PC-3 (cell line): Measurements from ENCODE around the gene OR52E5. TPM values are rescaled to one million over a fixed set of nuclear protein-coding genes. Genes with fewer than 3 reads are reported as not detected.

Source experiments
- ATAC-seq: fragments of 200-7000 bp; cut with Tn5 transposase; 2 replicates; pipeline ENCODE4 v1.9.1; 2020; ENCODE audit warnings: mild to moderate bottlenecking, moderate library complexity
- BruUV-seq: library from RNA; stranded (reverse); fragments of 400-500 nt; replicated peaks from 2 replicates; lab custom pipeline; 2021; lab: Mats Ljungman, UMichigan
- CTCF ChIA-PET: fragments of 300-600 bp; sonication (Branson Sonifier 250); formaldehyde crosslinking; loops from one replicate; lab custom pipeline; 2022; ENCODE audit warnings: antibody characterized with exemption; lab: Charles Lee
- POLR2A ChIA-PET: fragments of 300-600 bp; sonication (Branson Sonifier 250); formaldehyde crosslinking; loops from one replicate; lab custom pipeline; 2022; ENCODE audit warnings: antibody characterized with exemption; ENCODE audit not compliant: unreplicated experiment; lab: Charles Lee
- DNase-seq: peaks from one replicate; pipeline ENCODE4 v3.0.0-alpha.2; 2015
- H2AFZ ChIP-seq: fragments of 300-600 bp; sonication (generic); 2 replicates; pipeline ENCODE4 v1.6.0; 2016; ENCODE audit warnings: antibody characterized with exemption, low read length
- H3F3A ChIP-seq: fragments of 300-600 bp; sonication (generic); one replicate; pipeline ENCODE4 v1.6.0; 2017; ENCODE audit warnings: antibody characterized with exemption, low read length, control low read depth, mild to moderate bottlenecking; ENCODE audit not compliant: unreplicated experiment
- H3K27ac ChIP-seq: fragments of 300-600 bp; sonication (generic); 2 replicates; pipeline ENCODE4 v1.5.1; 2016; ENCODE audit warnings: mild to moderate bottlenecking, low read length
- H3K27me3 ChIP-seq: fragments of 300-600 bp; sonication (generic); 2 replicates; pipeline ENCODE4 v1.6.1; 2016; ENCODE audit warnings: low read length, mixed read lengths
- H3K36me3 ChIP-seq: fragments of 300-600 bp; sonication (generic); 2 replicates; pipeline ENCODE4 v1.6.1; 2016; ENCODE audit warnings: low read depth, mixed run types, low read length, mixed read lengths
- H3K4me1 ChIP-seq: fragments of 300-600 bp; sonication (generic); 2 replicates; pipeline ENCODE4 v1.5.1; 2016; ENCODE audit warnings: low read length; ENCODE audit not compliant: insufficient read depth
- H3K4me2 ChIP-seq: fragments of 300-600 bp; sonication (generic); 2 replicates; pipeline ENCODE4 v1.6.0; 2016; ENCODE audit warnings: low read length
- H3K4me3 ChIP-seq: fragments of 300-600 bp; sonication (generic); 2 replicates; pipeline ENCODE4 v1.5.1; 2016; ENCODE audit warnings: mild to moderate bottlenecking, low read length, mixed read lengths
- H3K79me2 ChIP-seq: fragments of 300-600 bp; sonication (generic); 2 replicates; pipeline ENCODE4 v1.6.1; 2017; ENCODE audit warnings: low read length, mixed read lengths
- H3K9ac ChIP-seq: fragments of 300-600 bp; sonication (generic); 2 replicates; pipeline ENCODE4 v1.6.0; 2016; ENCODE audit warnings: mild to moderate bottlenecking, low read length
- H3K9me2 ChIP-seq: fragments of 300-600 bp; sonication (generic); replicated peaks from 2 replicates; pipeline ENCODE4 v1.6.1; 2016; ENCODE audit warnings: mixed run types, low read length, mixed read lengths
- H3K9me3 ChIP-seq: fragments of 300-600 bp; sonication (generic); 2 replicates; pipeline ENCODE4 v1.6.1; 2016; ENCODE audit warnings: low read length, mixed read lengths
- H4K20me1 ChIP-seq: fragments of 300-600 bp; sonication (generic); 2 replicates; pipeline ENCODE4 v1.6.1; 2016; ENCODE audit warnings: low read length, mixed read lengths
- CTCF ChIP-seq: fragments of 300-600 bp; sonication (generic); conservative IDR thresholded peaks from 2 replicates; pipeline ENCODE4 v1.5.1; 2017; ENCODE audit warnings: antibody characterized with exemption, low read depth, mild to moderate bottlenecking, low read length
- EZH2 ChIP-seq: fragments of 300-600 bp; sonication (generic); IDR thresholded peaks from one replicate; pipeline ENCODE4 v1.6.1; 2017; ENCODE audit warnings: antibody characterized with exemption, mild to moderate bottlenecking, low read length; ENCODE audit not compliant: unreplicated experiment
- EZH2phosphoT487 ChIP-seq: fragments of 300-600 bp; sonication (generic); IDR thresholded peaks from 2 replicates; pipeline ENCODE4 v1.6.1; 2018; ENCODE audit warnings: mild to moderate bottlenecking, antibody characterized with exemption, low read length, borderline replicate concordance
- intact Hi-C: fragments of 100-400 bp; cut with micrococcal nuclease; formaldehyde crosslinking; loops from 2 replicates; pipeline ENCODE4 v1.9.0; 2023
- total RNA-seq: library from RNA; depleted of rRNA; stranded (reverse); fragments of >200 nt; gene quantifications from 2 replicates; pipeline ENCODE4 v1.2.3, GENCODE V29; 2014

Gene OR52E5
- total RNA-seq, 1 experiment from 2014 or later, result not detected

DNA sequence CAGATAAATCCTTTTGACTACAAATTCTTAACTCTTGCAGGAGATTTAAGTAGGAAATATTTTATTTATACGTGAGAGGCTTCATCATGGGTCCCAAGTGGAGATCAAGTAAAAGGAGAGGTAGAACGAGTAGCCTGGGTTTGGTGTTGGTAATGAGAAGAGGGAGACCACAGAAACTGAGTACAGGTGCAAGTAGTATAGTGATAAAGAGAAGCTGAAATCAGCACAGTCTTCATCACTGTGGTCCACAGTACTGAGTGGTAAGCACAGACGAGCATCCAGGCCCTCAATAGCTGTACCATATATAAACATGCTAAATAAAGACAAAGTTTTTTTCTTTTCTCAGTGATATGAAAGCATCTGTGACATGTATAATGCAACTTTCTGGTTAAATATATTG lies 5.8 kb upstream of the OR52E5 start:
- Histone ChIP-seq H3K27me3 (peaks cover 16% of the 10 kb centered on the region; the same call in 1 of the 2 replicates), H3F3A (no peaks in the 10 kb centered on the region), H3K4me2 (no peak overlapping the region), H2AFZ (no peak overlapping the region), H3K79me2 (no peaks in the 10 kb centered on the region), H3K4me1 (no peaks in the 10 kb centered on the region), H3K9me2 (no peaks in the 10 kb centered on the region), H3K36me3 (no peaks in the 10 kb centered on the region), H3K27ac (no peak overlapping the region), H4K20me1 (no peaks in the 10 kb centered on the region), H3K4me3 (no peak overlapping the region), H3K9ac (no peak overlapping the region), H3K9me3 (no peaks in the 10 kb centered on the region)
- ChIA-PET CTCF (no interaction called here), POLR2A (no interaction called here)
- BruUV-seq, result no TSS peak
- no peak for DNase-seq
- ATAC-seq, result no peak
- intact Hi-C loops, result no loop called here
- no peak for TF ChIP-seq EZH2phosphoT487
- TF ChIP-seq EZH2, result no peak
- TF ChIP-seq CTCF, result no peak

DNA sequence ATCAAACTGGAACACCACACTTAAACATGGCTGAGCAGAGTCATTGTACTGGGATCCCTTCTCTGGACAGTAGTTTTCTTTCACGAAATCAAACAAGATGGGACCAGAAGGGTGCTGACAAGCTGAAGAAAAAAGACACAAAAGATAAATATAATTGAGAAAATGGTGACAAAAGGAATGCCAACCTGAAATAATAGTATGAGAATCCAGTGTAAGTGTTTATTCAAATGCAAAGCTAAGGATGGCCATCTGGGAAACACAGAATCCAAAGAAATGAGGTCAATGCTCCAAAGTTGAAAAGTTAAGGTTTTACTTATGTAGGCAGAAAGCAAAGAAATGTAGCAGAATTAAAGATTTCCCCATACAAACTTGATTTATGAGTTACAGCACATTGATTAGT lies 5.3 kb upstream of the OR52E5 start:
- no peaks in the 10 kb centered on the region for H3F3A ChIP-seq
- no peak overlapping the region for H3K4me2 ChIP-seq
- DNase-seq (no peak), ATAC-seq (no peak)
- TF ChIP-seq CTCF, result no peak
- no peak for TF ChIP-seq EZH2
- TF ChIP-seq EZH2phosphoT487, result no peak
- intact Hi-C loops, result no loop called here
- no peaks in the 10 kb centered on the region for H3K9me3 ChIP-seq
- H2AFZ ChIP-seq, result no peak overlapping the region
- no peaks in the 10 kb centered on the region for H3K79me2 ChIP-seq
- no peaks in the 10 kb centered on the region for H3K36me3 ChIP-seq
- H3K9ac ChIP-seq, result no peak overlapping the region
- CTCF ChIA-PET, result no interaction called here
- no peak overlapping the region for H3K4me3 ChIP-seq
- no peaks in the 10 kb centered on the region for H3K9me2 ChIP-seq
- no TSS peak for BruUV-seq
- H3K27ac ChIP-seq, result no peak overlapping the region
- peaks cover 16% of the 10 kb centered on the region; the same call in 1 of the 2 replicates for H3K27me3 ChIP-seq
- H4K20me1 ChIP-seq, result no peaks in the 10 kb centered on the region
- no peaks in the 10 kb centered on the region for H3K4me1 ChIP-seq
- POLR2A ChIA-PET, result no interaction called here

- Histone ChIP-seq H3K79me2 (no peaks in the 10 kb centered on the region), H3K9me2 (no peaks in the 10 kb centered on the region), H3K36me3 (no peaks in the 10 kb centered on the region), H3K4me3 (no peak overlapping the region), H3K4me2 (no peak overlapping the region), H4K20me1 (no peaks in the 10 kb centered on the region), H3F3A (no peaks in the 10 kb centered on the region), H3K9ac (no peak overlapping the region), H3K9me3 (no peaks in the 10 kb centered on the region), H3K4me1 (no peaks in the 10 kb centered on the region), H2AFZ (no peak overlapping the region), H3K27ac (no peak overlapping the region), H3K27me3 (peaks cover 5% of the 10 kb centered on the region; the same call in 1 of the 2 replicates)
- ATAC-seq, result no peak
- TF ChIP-seq EZH2phosphoT487 (no peak), CTCF (peak; percentile 31; the same call in 1 of the 2 replicates), EZH2 (no peak)
- POLR2A ChIA-PET, result no interaction called here
- no TSS peak for BruUV-seq
- CTCF ChIA-PET, result interaction anchor here (0.6 to 1.0 kb wide), 4 partner anchors 223 to 472 kb away, joined by 3 to 5 read pairs (median 4); no protein-coding TSS in a partner anchor
- peak; percentile 23 for DNase-seq
- intact Hi-C loops, result loop anchor here (5.0 kb wide), 1 partner anchor 414 kb away; no protein-coding TSS in a partner anchor
Measured at GRCh38 chr11:5891216-5891800, 1.7 kb upstream of the OR52E5 start.
